Coronary artery (tissue), 2 donors: ENCODE results near the gene EDC4.
A peak's percentile ranks its signal among the peaks of the same experiment; 100 is the strongest.

ENCODE experiments used
- DNase-seq: peaks from one replicate; pipeline ENCODE4 v3.0.0-alpha.2; 2017; ENCODE audit warnings: low spot score
- H3K27ac ChIP-seq, 2 donors: fragments of 200-600 bp; sonication (generic); one replicate each; pipeline ENCODE4 v1.5.1; 2016 to 2019
- H3K4me3 ChIP-seq: fragments of 200-600 bp; sonication (generic); 2 replicates; pipeline ENCODE4 v1.5.1; 2016; ENCODE audit warnings: mild to moderate bottlenecking, moderate library complexity
- TF ChIP-seq, protein P1 (sequence below): fragments of 200-600 bp; sonication (generic); IDR thresholded peaks from one replicate; pipeline ENCODE4 v1.5.1; 2019; ENCODE audit warnings: antibody characterized with exemption

Gene EDC4

DNA sequence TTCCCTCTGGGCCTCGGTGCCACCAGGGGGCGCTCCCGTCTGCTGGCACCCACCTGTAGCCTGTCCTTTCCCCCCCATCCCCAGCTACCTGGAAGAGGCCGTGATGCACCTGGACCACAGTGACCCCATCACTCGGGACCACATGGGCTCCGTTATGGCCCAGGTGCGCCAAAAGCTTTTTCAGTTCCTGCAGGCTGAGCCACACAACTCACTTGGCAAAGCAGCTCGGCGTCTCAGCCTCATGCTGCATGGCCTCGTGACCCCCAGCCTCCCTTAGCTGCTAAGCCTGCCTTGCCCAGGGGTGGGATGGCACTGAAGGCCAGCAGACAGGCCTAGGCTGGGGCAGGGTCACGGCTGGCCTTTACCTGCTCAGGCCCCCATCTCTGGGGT, 11.0 kb downstream of the EDC4 start:
- TF ChIP-seq, protein P1, sequence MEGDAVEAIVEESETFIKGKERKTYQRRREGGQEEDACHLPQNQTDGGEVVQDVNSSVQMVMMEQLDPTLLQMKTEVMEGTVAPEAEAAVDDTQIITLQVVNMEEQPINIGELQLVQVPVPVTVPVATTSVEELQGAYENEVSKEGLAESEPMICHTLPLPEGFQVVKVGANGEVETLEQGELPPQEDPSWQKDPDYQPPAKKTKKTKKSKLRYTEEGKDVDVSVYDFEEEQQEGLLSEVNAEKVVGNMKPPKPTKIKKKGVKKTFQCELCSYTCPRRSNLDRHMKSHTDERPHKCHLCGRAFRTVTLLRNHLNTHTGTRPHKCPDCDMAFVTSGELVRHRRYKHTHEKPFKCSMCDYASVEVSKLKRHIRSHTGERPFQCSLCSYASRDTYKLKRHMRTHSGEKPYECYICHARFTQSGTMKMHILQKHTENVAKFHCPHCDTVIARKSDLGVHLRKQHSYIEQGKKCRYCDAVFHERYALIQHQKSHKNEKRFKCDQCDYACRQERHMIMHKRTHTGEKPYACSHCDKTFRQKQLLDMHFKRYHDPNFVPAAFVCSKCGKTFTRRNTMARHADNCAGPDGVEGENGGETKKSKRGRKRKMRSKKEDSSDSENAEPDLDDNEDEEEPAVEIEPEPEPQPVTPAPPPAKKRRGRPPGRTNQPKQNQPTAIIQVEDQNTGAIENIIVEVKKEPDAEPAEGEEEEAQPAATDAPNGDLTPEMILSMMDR, result peak; percentile 92
- DNase-seq, result no peak
- H3K27ac ChIP-seq, result peak overlapping the region; percentile 26 to 68

DNA sequence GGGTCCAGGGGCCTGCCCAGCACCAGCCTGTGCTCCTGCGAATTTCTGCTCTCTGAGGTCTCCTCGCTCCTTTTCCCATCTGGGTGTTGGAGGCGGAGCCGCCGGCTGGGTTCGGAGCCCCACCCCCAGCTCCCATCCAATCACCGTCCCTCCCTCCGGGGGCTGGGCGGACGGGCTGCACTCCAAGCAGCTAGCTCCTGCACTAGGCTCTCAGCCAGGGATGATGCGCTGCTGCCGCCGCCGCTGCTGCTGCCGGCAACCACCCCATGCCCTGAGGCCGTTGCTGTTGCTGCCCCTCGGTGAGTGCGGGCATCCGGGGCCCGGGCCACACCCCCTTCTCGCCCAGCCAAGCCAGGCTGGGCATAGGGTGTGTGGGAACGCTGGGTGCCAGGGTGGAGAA, 11.8 kb downstream of the EDC4 start, which contains the start of gene NRN1L:
Gene NRN1L, plus strand, starts transcription at position 202 of the 400 bp plus-strand sequence. Its CDS starts 19 bp downstream, at position 221.
- TF ChIP-seq, protein P1, result no peak
- Histone ChIP-seq H3K27ac (peak within 1 kb of the TSS; percentile 26 to 68), H3K4me3 (peak within 1 kb of the TSS; percentile 57)
- DNase-seq, result peak; percentile 90

More for the DNA sequence above, 11.0 kb downstream of the EDC4 start:
- no peak overlapping the region for H3K4me3 ChIP-seq

DNA sequence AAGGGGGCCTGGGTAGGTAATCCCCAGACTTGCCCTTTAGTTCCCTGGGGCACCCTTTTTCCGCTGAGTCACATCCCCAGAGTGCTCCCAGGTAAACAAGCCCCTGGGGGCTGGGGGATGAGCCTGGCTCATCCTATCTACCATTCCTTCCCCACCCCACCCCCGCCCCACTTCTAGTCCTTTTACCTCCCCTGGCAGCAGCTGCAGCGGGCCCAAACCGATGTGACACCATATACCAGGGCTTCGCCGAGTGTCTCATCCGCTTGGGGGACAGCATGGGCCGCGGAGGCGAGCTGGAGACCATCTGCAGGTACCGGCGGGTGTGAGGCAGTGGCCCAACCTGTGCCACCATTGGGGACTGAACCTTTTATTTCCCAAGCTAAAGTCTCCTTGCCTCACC, 12.7 kb downstream of the EDC4 start:
- DNase-seq, result no peak
- H3K4me3 ChIP-seq, result no peak overlapping the region
- TF ChIP-seq, protein P1, result no peak
- peak overlapping the region; percentile 26 to 68 for H3K27ac ChIP-seq

DNA sequence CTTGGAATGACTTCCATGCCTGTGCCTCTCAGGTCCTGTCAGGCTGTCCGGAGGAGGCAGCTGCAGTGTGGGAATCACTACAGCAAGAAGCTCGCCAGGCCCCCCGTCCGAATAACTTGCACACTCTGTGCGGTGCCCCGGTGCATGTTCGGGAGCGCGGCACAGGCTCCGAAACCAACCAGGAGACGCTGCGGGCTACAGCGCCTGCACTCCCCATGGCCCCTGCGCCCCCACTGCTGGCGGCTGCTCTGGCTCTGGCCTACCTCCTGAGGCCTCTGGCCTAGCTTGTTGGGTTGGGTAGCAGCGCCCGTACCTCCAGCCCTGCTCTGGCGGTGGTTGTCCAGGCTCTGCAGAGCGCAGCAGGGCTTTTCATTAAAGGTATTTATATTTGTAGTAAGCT, 13.1 kb downstream of the EDC4 start:
- Histone ChIP-seq H3K27ac (no peak overlapping the region), H3K4me3 (no peak overlapping the region)
- TF ChIP-seq, protein P1, result no peak
- DNase-seq, result no peak

DNA sequence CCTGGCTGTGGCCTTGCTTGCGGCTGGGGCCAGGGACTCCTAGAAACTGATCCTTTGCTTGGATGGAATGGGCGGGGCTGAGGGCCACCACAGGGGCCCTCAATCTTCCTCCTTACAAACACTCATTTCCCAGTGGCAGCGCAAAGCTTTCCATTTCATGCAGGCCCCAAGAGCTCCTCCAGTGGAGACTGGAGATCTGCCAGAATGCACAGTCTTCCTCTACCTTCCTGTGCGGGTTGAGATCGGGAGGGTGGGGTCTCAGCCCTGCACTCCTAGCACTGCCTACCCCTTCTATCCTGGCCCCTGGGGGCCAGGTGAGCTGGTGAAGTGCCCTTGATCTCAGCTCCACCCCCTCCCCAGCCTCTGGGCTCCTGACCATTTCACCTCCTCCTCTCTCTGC, 13.5 kb downstream of the EDC4 start:
- no peak for DNase-seq
- Histone ChIP-seq H3K4me3 (no peak overlapping the region), H3K27ac (no peak overlapping the region)
- TF ChIP-seq, protein P1, result no peak

DNA sequence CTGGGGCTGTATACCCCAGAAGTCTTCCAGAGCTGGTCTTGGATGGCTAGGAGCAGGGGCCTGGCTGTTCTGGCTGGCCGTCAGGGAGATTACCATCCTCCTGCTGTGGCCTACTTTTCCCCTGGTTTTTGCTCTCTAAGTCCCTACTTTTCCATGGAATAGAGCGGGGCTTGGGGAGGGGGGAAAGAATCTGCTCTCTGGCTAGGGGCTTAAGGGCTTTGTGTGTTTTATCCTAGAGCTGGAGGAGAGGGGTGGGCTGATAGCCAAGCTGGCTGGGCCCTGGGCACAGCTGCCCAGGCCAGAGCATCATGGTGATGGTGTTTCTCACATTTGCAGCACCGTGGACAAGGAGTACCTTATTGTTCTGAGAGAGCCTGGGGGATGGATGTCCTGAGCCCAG, 15.5 kb downstream of the EDC4 start:
- no peak overlapping the region for H3K27ac ChIP-seq
- TF ChIP-seq, protein P1, result no peak
- no peak for DNase-seq
- no peak overlapping the region for H3K4me3 ChIP-seq

DNA sequence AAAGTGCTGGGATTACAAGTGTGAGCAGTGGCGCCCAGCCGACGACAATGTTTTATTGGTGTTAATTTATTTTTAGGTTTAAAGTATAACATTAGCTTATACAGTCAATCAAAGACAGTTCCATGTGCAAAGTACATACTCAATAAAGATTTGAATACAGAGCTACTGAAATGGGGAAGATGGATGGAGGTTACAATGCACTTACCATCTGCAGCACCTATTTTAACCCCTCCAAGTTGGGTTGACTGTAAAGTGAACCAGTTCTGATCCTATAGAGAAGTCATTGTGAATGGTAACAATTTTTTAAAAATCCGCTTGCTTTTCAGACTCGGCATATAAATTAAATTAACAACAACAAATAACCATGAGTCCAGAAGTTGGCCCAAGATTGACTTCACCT, 19.5 kb downstream of the EDC4 start:
- H3K4me3 ChIP-seq, result peak overlapping the region; percentile 88
- TF ChIP-seq, protein P1, result no peak
- DNase-seq, result no peak
- H3K27ac ChIP-seq, result peak overlapping the region; percentile 86 to 95
